Measurements from ENCODE around the gene SYT13. TPM values are rescaled to one million over a fixed set of nuclear protein-coding genes. Genes with fewer than 3 reads are reported as not detected.
A peak's percentile ranks its signal among the peaks of the same experiment; 100 is the strongest.

SYT13 gene, protein sequence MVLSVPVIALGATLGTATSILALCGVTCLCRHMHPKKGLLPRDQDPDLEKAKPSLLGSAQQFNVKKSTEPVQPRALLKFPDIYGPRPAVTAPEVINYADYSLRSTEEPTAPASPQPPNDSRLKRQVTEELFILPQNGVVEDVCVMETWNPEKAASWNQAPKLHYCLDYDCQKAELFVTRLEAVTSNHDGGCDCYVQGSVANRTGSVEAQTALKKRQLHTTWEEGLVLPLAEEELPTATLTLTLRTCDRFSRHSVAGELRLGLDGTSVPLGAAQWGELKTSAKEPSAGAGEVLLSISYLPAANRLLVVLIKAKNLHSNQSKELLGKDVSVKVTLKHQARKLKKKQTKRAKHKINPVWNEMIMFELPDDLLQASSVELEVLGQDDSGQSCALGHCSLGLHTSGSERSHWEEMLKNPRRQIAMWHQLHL
- not detected in 2 replicates for total RNA-seq

- no peak for DNase-seq
Observed at GRCh38 chr11:45285930-45286632, at the start of gene SYT13. Gene SYT13 (minus strand): TSS chr11:45286341. CDS start chr11:45286207, 134 bp downstream.

DNA sequence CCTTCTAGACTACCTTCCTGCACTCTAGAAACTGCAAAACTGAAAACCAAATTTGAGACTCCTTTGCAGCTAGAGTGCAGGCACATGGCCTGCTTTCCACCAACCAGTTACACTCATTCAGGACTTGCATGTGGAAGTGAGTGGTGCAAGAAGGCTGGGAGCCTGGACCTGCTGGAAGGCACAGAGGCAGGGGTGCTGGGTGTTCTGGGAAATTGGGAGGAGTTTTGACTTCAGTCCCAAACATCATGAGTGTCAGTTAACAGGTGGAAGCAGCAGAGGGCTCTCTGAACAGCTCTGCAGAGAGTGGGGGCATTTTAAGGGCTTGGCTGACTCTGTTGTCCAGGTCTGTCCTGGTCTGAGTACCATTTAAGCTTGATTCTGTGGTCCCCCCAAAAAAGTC lies 49.3 kb upstream of the SYT13 start:
- DNase-seq, result no peak

- DNase-seq, result no peak
Observed at GRCh38 chr11:45334836-45335235, 48.7 kb upstream of the SYT13 start.

- no peak for DNase-seq
Observed at GRCh38 chr11:45334410-45334809, 48.3 kb upstream of the SYT13 start.

DNA sequence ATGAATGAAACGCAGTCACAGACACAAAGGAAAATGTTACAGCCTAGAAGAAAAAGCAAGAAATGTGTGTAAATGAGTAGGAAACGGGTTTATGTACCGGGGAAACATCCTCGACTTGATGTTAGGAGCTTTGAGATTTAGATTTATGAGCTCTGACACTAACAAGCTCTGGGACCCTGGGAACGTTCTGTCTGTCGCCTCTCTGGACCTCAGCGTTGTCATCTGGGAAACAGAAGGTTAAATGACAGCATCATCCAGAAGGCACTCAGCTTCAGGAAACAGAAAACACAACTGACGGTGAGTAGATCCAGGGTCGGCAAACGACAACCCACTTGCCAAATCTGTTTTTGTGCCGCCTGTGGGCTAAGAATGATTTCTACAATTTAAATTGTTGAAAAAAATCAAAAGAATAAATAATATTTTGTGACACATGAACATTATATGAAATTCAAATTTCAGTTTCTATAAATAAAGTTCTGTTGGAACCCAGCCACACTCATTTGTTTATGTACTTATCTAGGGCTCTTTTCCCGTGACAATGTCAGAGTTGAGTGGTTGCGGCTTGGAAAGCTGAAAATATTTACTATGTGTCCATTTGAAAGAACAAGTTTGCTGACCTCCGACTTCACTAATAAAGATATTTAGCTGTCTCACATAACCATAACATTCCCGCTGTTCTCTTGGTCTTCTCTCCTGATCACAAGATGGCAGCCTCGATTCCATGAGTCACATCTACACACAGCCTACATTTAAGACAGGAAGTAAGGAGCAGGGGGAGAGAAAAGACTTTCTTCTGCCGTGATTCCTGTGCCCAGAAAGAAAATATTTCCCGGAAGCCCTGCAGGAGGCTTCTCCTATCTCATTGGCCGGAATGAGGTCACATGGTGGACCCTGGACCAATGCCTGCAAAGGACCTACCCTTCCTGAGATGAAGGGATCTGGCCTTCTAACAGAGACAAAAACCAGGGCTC lies 47.1 kb upstream of the SYT13 start:
- peak; percentile 60 for DNase-seq

DNA sequence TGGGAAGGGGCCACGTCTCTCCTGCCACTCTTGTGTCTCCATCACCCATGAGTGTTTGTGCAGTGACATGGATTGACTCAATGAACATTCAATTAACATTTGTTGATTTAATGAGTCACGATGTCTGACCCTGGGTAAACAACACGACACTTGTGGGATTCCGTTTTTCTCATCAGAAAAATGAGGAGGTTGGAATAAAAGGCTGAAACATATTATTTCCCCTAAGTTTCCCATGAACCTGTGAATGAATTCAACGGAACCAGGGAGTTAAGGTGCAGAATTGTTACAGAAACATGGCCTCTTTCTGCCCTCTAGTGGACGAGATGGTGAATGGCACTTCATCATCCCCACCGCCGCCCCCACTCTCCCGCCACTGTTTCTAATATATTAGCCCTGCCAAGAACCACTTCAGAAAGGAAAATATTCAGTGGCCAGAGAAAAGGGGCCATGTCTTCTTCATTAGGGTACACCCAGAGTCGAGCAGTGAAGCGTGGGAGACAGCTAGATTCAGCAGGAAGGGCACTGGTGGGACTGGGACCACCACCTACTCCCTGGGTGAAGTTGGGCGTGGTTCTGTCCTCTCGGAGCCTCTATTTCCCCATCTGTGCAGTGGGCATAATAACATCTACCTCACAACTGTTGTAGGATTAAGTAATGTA lies 46.3 kb upstream of the SYT13 start:
- peak; percentile 66 for DNase-seq

- DNase-seq, result no peak
Observed at GRCh38 chr11:45331839-45332238, 45.7 kb upstream of the SYT13 start.

- no peak for DNase-seq
Observed at GRCh38 chr11:45328726-45329125, 42.6 kb upstream of the SYT13 start.

- DNase-seq, result no peak
Observed at GRCh38 chr11:45324459-45324858, 38.3 kb upstream of the SYT13 start.

GRCh38 chr11:45323601-45324249 lies 37.6 kb upstream of the SYT13 start:
- DNase-seq, result no peak

- DNase-seq, result no peak
Observed at GRCh38 chr11:45322891-45323600, 36.9 kb upstream of the SYT13 start.

- no peak for DNase-seq
Observed at GRCh38 chr11:45322111-45322705, 36.1 kb upstream of the SYT13 start.

DNA sequence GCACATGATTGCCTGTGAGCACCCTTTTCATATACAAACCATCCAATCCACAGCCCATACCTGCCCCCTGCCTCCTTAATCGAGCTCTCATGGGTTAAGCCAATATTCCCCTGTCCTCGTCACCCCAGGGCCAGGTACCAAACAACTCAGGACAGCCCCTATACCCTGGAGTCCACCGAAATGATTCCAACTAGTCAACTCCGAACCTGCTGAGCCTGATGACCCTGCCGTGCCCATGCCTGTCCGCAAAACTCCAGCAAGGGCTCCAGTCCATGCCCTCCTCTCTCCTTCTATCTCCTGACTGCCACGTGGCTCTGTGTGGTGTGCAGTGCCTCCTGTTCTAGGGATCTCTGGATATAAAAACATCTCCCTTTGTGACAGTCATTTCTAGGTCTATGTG lies 35.5 kb upstream of the SYT13 start:
- no peak for DNase-seq

GRCh38 chr11:45321031-45321595 lies 35.0 kb upstream of the SYT13 start:
- DNase-seq, result no peak

GRCh38 chr11:45320371-45320770 lies 34.2 kb upstream of the SYT13 start:
- DNase-seq, result no peak

DNA sequence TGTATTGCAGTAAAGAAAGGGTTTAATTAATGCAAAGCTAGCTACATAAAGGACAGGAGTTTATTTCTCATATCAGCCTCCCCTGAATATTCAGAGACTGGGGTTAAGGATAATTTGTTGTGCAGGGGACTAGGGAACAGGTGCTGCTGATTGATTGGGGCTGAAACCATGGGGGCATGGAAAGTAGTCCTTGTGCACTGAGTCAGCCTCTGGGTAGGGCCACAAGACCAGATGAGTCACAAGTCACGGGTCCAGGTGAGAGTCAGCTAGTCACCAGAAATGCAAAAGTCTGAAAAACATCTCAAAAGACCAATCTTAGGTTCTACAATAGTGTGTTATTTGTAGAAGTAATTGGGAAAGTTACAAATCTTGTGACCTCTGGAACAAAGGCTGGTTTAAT lies 32.9 kb upstream of the SYT13 start:
- no peak for DNase-seq

- DNase-seq, result no peak
Observed at GRCh38 chr11:45318516-45318915, 32.4 kb upstream of the SYT13 start.

GRCh38 chr11:45316258-45316657 lies 30.1 kb upstream of the SYT13 start:
- DNase-seq, result no peak

GRCh38 chr11:45314900-45315299 lies 28.8 kb upstream of the SYT13 start:
- no peak for DNase-seq

- DNase-seq, result no peak
Observed at GRCh38 chr11:45313171-45313865, 27.2 kb upstream of the SYT13 start.

Measured in dermis blood vessel endothelial cell (primary cell).